ENCODE measurements around the gene TBC1D10A. TPM values are rescaled to one million over a fixed set of nuclear protein-coding genes. Genes with fewer than 3 reads are reported as not detected.
A peak's percentile ranks its signal among the peaks of the same experiment; 100 is the strongest.

Gene TBC1D10A
- total and polyA plus RNA-seq, 9 donors: 6.1 to 39.3 (median 28.1) TPM

GRCh38 chr22:30357236-30357570 lies 30.5 kb upstream of the TBC1D10A start:
- peaks cover 8% of the 10 kb centered on the region for H3K4me1 ChIP-seq (ENCODE audit: insufficient read depth)

GRCh38 chr22:30356449-30357235 lies 29.9 kb upstream of the TBC1D10A start, which contains the start of the genes CCDC157 and SF3A1:
Gene CCDC157 (plus strand): TSS chr22:30357007. CDS start chr22:30366001, 8,994 bp downstream.
Gene SF3A1 (minus strand): TSS chr22:30356894. CDS start chr22:30356792, 102 bp downstream.
- WGBS, 3 donors: 0 to 1% (median 1%) methylated on average over 43 to 91 of the region's 91 CpGs
- DNase-seq: peak; percentile 83 to 93 (median 88)
- no peaks in the 10 kb centered on the region for H3K27me3 ChIP-seq
- TF ChIP-seq POLR2A (IDR thresholded peaks at IDR 0.05) (peak; percentile 97), EP300 (IDR thresholded peaks at IDR 0.05) (no peak)
- TF ChIP-seq, protein P1, sequence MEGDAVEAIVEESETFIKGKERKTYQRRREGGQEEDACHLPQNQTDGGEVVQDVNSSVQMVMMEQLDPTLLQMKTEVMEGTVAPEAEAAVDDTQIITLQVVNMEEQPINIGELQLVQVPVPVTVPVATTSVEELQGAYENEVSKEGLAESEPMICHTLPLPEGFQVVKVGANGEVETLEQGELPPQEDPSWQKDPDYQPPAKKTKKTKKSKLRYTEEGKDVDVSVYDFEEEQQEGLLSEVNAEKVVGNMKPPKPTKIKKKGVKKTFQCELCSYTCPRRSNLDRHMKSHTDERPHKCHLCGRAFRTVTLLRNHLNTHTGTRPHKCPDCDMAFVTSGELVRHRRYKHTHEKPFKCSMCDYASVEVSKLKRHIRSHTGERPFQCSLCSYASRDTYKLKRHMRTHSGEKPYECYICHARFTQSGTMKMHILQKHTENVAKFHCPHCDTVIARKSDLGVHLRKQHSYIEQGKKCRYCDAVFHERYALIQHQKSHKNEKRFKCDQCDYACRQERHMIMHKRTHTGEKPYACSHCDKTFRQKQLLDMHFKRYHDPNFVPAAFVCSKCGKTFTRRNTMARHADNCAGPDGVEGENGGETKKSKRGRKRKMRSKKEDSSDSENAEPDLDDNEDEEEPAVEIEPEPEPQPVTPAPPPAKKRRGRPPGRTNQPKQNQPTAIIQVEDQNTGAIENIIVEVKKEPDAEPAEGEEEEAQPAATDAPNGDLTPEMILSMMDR (IDR thresholded peaks at IDR 0.05): peak in 1 of 3 donors; percentile 37
- no peaks in the 10 kb centered on the region for H3K36me3 ChIP-seq
- intact Hi-C loops (cut with DNase I): loop anchor here in 2 of 4 donors (2.0 kb wide), 3 partner anchors 30 to 68 kb away; partner anchors contain the start of genes CASTOR1 (in 2 of the 2), RNF215 (in 1 of the 2) and TBC1D10A (in 1 of the 2)
- H3K4me1 ChIP-seq (ENCODE audit: insufficient read depth): peaks cover 8% of the 10 kb centered on the region
- peak within 1 kb of the TSS; percentile 93 to 96 for H3K27ac ChIP-seq
- peak within 1 kb of the TSS; percentile 68 for H3K4me3 ChIP-seq
- H3K9me3 ChIP-seq: no peaks in the 10 kb centered on the region

More at GRCh38 chr22:30357236-30357570, 30.5 kb upstream of the TBC1D10A start:
- Histone ChIP-seq H3K27me3 (no peaks in the 10 kb centered on the region), H3K27ac (peak overlapping the region in 1 of 2 donors; percentile 93), H3K9me3 (no peaks in the 10 kb centered on the region), H3K4me3 (peak overlapping the region; percentile 68), H3K36me3 (no peaks in the 10 kb centered on the region)
- intact Hi-C loops (cut with DNase I): loop anchor here in 2 of 4 donors (2.0 kb wide), 3 partner anchors 30 to 68 kb away; partner anchors contain the start of genes CASTOR1 (in 2 of the 2), RNF215 (in 1 of the 2) and TBC1D10A (in 1 of the 2)
- 0 to 2% (median 2%) methylated on average over 9 of the region's 9 CpGs for WGBS, 3 donors
- no peak for DNase-seq
- no peak for TF ChIP-seq POLR2A (IDR thresholded peaks at IDR 0.05)

DNA sequence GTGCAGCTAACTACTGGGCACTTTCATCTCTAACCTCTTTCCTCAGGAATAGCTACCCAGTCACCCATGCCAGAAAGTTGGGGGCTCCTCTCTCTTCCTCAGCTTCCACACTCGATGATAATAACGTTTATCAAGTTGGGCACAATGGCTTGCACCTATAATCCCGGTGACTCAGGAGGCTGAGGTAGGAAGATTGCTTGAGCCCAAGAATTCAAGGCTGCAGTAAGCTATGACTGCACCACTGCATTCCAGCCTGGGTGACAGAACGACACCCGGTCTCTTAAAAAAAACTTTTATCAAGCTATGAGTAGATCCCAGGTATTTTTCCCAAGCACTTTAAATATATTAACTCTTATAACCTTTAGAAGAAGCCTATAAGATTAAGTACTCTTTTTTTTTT lies 27.9 kb upstream of the TBC1D10A start:
- DNase-seq: no peak
- intact Hi-C loops (cut with DNase I): no loop called here
- TF ChIP-seq POLR2A (IDR thresholded peaks at IDR 0.05) (no peak), EP300 (IDR thresholded peaks at IDR 0.05) (no peak)
- TF ChIP-seq, protein P1 (IDR thresholded peaks at IDR 0.05): no peak
- Histone ChIP-seq H3K9me3 (no peaks in the 10 kb centered on the region), H3K27me3 (no peaks in the 10 kb centered on the region), H3K4me1 (ENCODE audit: insufficient read depth) (peaks cover 9% of the 10 kb centered on the region), H3K36me3 (no peaks in the 10 kb centered on the region), H3K4me3 (no peak overlapping the region), H3K27ac (no peak overlapping the region)
- 43 to 71% (median 58%) methylated on average over 5 of the region's 5 CpGs for WGBS, 3 donors

GRCh38 chr22:30351226-30351625 lies 24.5 kb upstream of the TBC1D10A start:
- no peak for DNase-seq
- Histone ChIP-seq H3K27me3 (no peaks in the 10 kb centered on the region), H3K9me3 (no peaks in the 10 kb centered on the region), H3K36me3 (no peaks in the 10 kb centered on the region), H3K4me1 (ENCODE audit: insufficient read depth) (peaks cover 9% of the 10 kb centered on the region), H3K27ac (no peak overlapping the region), H3K4me3 (no peak overlapping the region)
- TF ChIP-seq, protein P1 (IDR thresholded peaks at IDR 0.05): no peak
- TF ChIP-seq EP300 (IDR thresholded peaks at IDR 0.05) (no peak), POLR2A (IDR thresholded peaks at IDR 0.05) (no peak)
- WGBS, 3 donors: 84 to 90% (median 85%) methylated on average over 3 of the region's 3 CpGs
- intact Hi-C loops (cut with DNase I): no loop called here

DNA sequence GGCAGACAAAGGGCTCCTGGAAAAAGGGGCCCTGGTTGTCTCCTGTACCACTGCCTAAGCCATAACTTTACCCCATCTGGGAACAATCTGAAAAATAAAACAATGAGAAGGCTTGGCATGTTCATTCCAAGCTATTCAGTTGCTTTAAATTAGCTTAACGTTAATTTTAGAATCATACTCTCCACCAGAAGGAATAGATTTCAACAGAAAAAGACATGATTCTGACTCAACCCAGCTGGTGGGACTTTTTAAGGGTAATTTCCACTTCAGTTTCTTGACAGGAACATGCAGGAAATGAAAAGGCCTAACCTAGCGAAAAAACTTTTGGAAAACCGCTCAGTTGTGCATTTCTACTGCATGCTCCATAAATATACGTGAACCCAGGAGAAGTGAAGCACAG lies 22.1 kb upstream of the TBC1D10A start:
- no peak for TF ChIP-seq EP300 (IDR thresholded peaks at IDR 0.05)
- TF ChIP-seq, protein P1 (IDR thresholded peaks at IDR 0.05): no peak
- TF ChIP-seq POLR2A (IDR thresholded peaks at IDR 0.05): no peak
- Histone ChIP-seq H3K27me3 (no peaks in the 10 kb centered on the region), H3K4me3 (no peak overlapping the region), H3K36me3 (no peaks in the 10 kb centered on the region), H3K4me1 (ENCODE audit: insufficient read depth) (peaks cover 2% of the 10 kb centered on the region), H3K27ac (no peak overlapping the region), H3K9me3 (no peaks in the 10 kb centered on the region)
- WGBS, 3 donors: 61 to 67% (median 62%) methylated on average over 4 of the region's 4 CpGs
- DNase-seq: no peak
- intact Hi-C loops (cut with DNase I): no loop called here

Measured in ovary (tissue), 9 donors.